Stomach (tissue), 9 donors: ENCODE data around the gene GOT1. TPM values are rescaled to one million over a fixed set of nuclear protein-coding genes. Genes with fewer than 3 reads are reported as not detected.

Source experiments
- DNase-seq, 2 donors: peaks; one replicate each; pipeline versions ENCODE4 v3.0.0 to v3.0.0-alpha.2; 2013 to 2019
- H3K27ac ChIP-seq, 5 donors: fragments of 200-600 bp in 4 of 5; sonication (generic) in 4 of 5; one replicate each; pipeline ENCODE4 v1.5.1; 2013 to 2019; ENCODE audit warnings: mild to moderate bottlenecking in 1 of 5, moderate library complexity in 1 of 5
- H3K27me3 ChIP-seq, 3 donors: fragments of 200-600 bp; sonication (generic); one replicate each; pipeline ENCODE4 v1.5.1; 2017 to 2019; ENCODE audit warnings: mixed run types in 1 of 3
- H3K36me3 ChIP-seq, 4 donors: fragments of 200-600 bp; sonication (generic); 1 replicate in 3 of 4; 2 replicates in 1 of 4; pipeline ENCODE4 v1.5.1; 2016 to 2019
- H3K4me1 ChIP-seq, 4 donors: fragments of 200-600 bp; sonication (generic); one replicate each; pipeline ENCODE4 v1.5.1; 2016 to 2019
- H3K4me3 ChIP-seq, 4 donors: fragments of 200-600 bp; sonication (generic) in 3 of 4; one replicate each; pipeline ENCODE4 v1.5.1; 2016 to 2019; ENCODE audit warnings: mild to moderate bottlenecking in 1 of 4
- H3K9me3 ChIP-seq, 4 donors: fragments of 200-600 bp; sonication (generic); one replicate each; pipeline ENCODE4 v1.5.1; 2016 to 2019
- EP300 ChIP-seq: sonication (generic); formaldehyde crosslinking; IDR thresholded peaks from one replicate; pipeline ENCODE4 v1.6.1; 2017; ENCODE audit warnings: antibody characterized with exemption
- POLR2A ChIP-seq, 4 donors: fragments of 450-650 bp; IDR thresholded peaks; one replicate each; pipeline ENCODE4 v1.6.1; 2016; ENCODE audit warnings: antibody characterized with exemption in 4 of 4, control low read depth in 2 of 4, mild to moderate bottlenecking in 1 of 4, moderate library complexity in 1 of 4
- POLR2AphosphoS5 ChIP-seq, 3 donors: sonication (generic); formaldehyde crosslinking; IDR thresholded peaks; one replicate each; pipeline ENCODE4 v1.6.1; 2016; ENCODE audit warnings: antibody characterized with exemption in 3 of 3
- WGBS, 5 donors: extraction: QIAGEN DNeasy Blood & Tissue Kit in 3 of 5; methylation state at CpG; one replicate each; pipeline versions ENCODE4 v1.1.5 to v1.1.7; 2013 to 2018; 5-methylcytosine and 5-hydroxymethylcytosine counted together
- intact Hi-C: fragments of 100-400 bp; cut with DNase I; formaldehyde crosslinking; loops from one replicate; pipeline ENCODE4 v1.15.1; 2023; ENCODE audit warnings: low total_unique reads
- polyA plus RNA-seq, 3 donors: library from polyadenylated mRNA; stranded (reverse); fragments of 200-250 nt; gene quantifications; one replicate each; pipeline ENCODE4 v1.2.3, GENCODE V29; 2013
- total RNA-seq, 5 donors: library from RNA; depleted of rRNA; stranded (reverse); fragments of >200 nt; gene quantifications; one replicate each; pipeline versions ENCODE4 v1.1.0 to v1.2.3, GENCODE V29; 2014 to 2016
- TF ChIP-seq, protein P1 (sequence below), 7 experiments: fragments of 450-650 bp in 4 of 7; fragments of 200-600 bp in 3 of 7; sonication (generic) in 3 of 7; IDR thresholded peaks; one replicate each; pipeline ENCODE4 v1.5.1; 2016 to 2019; ENCODE audit warnings: antibody characterized with exemption in 7 of 7, control low read depth in 2 of 7, mild to moderate bottlenecking in 1 of 7
- donor health status: healthy with polysubstance abuse.
- donor health status: Bipolar disorder and iron deficiency.
- donor health status: healthy.

GOT1 gene
- total and polyA plus RNA-seq, 8 donors, result 25.5 to 131 (median 39.5) TPM

DNA sequence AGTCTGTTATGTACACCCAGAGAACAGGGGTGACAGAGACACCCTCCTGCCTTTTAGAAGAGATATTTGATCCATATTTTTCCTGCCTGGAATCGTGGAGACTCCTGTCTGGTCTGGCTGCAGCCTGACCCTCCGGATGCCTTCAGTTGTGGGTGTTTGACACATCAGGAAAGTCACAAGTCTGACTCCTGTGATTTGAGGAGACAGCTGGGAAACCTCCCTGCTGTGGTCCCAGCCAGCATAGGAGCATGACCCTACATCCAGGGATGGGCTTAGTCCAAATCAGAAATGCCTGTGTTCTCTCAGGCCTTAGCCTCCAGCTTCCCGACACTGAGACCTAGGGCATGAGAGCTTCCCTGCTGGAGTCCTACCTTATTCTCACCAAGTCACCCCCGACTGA is 43.4 kb downstream of the GOT1 start:
- no peak overlapping the region for H3K27ac ChIP-seq
- H3K4me1 ChIP-seq, result peaks cover 0 to 10% (median under 1%) of the 10 kb centered on the region in 4 donors
- TF ChIP-seq EP300, result no peak
- no peaks in the 10 kb centered on the region for H3K9me3 ChIP-seq
- WGBS, 5 donors, result 66 to 82% (median 76%) methylated on average over 4 of the region's 4 CpGs
- no peak for DNase-seq
- H3K27me3 ChIP-seq, result peaks cover 0 to 4% (median 0%) of the 10 kb centered on the region in 3 donors
- intact Hi-C loops, result no loop called here
- no peak overlapping the region for H3K4me3 ChIP-seq
- no peaks in the 10 kb centered on the region for H3K36me3 ChIP-seq

DNA sequence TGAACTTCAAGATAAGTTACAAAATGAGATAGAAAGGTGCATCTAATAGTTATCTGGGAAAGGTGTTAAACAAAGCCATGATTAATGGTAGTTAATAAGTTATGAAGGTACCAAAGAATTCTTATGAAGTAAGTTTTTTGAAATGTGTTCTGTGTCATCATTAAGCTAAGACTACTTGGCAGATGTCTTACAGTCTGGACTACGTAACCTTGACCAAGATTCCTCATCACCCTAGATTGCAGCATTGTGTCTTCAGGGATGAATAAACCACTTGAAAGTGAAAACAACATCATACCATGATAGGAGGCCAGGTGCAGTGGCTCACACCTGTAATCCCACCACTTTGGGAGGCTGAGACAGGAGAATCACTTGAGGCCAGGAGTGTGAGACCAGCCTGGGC is 48.2 kb downstream of the GOT1 start:
- H3K27me3 ChIP-seq, result peaks cover 0 to 4% (median 0%) of the 10 kb centered on the region in 3 donors
- no peak for DNase-seq
- H3K4me3 ChIP-seq, result no peak overlapping the region
- no peaks in the 10 kb centered on the region for H3K4me1 ChIP-seq
- intact Hi-C loops, result no loop called here
- no peak overlapping the region for H3K27ac ChIP-seq
- no peaks in the 10 kb centered on the region for H3K9me3 ChIP-seq
- no peaks in the 10 kb centered on the region for H3K36me3 ChIP-seq
- 72 to 86% (median 78%) methylated on average over 1 of the region's 1 CpG for WGBS, 5 donors
- TF ChIP-seq, protein P1, sequence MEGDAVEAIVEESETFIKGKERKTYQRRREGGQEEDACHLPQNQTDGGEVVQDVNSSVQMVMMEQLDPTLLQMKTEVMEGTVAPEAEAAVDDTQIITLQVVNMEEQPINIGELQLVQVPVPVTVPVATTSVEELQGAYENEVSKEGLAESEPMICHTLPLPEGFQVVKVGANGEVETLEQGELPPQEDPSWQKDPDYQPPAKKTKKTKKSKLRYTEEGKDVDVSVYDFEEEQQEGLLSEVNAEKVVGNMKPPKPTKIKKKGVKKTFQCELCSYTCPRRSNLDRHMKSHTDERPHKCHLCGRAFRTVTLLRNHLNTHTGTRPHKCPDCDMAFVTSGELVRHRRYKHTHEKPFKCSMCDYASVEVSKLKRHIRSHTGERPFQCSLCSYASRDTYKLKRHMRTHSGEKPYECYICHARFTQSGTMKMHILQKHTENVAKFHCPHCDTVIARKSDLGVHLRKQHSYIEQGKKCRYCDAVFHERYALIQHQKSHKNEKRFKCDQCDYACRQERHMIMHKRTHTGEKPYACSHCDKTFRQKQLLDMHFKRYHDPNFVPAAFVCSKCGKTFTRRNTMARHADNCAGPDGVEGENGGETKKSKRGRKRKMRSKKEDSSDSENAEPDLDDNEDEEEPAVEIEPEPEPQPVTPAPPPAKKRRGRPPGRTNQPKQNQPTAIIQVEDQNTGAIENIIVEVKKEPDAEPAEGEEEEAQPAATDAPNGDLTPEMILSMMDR (IDR thresholded peaks at IDR 0.05), result no peak
- TF ChIP-seq EP300 (no peak), POLR2AphosphoS5 (IDR thresholded peaks at IDR 0.05) (no peak), POLR2A (IDR thresholded peaks at IDR 0.05) (no peak)

DNA sequence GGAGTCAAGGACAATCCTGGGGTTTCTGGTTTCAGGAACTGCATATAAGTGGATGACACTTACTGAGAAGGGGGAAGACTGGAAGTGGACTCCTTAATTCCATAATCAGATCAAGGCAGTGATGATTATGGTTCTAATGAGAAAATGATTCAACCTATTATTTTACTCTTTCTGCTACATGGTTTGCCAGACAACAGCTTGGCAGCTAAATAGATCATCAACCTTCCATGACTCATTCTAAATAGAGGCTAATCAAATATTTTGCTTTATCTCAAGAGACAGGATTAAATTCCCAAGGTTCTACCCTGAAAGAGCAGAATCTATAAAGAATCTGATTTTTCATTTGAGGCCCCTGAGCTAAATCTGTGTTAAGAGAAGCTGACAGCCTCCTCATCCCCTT is 55.0 kb downstream of the GOT1 start:
- Histone ChIP-seq H3K4me1 (peaks cover 0 to 7% (median 0%) of the 10 kb centered on the region in 4 donors), H3K27me3 (no peaks in the 10 kb centered on the region), H3K4me3 (no peak overlapping the region), H3K27ac (no peak overlapping the region), H3K9me3 (no peaks in the 10 kb centered on the region), H3K36me3 (no peaks in the 10 kb centered on the region)
- TF ChIP-seq POLR2A (IDR thresholded peaks at IDR 0.05) (no peak), POLR2AphosphoS5 (IDR thresholded peaks at IDR 0.05) (no peak), EP300 (no peak)
- TF ChIP-seq, protein P1 (IDR thresholded peaks at IDR 0.05), result no peak
- DNase-seq, result no peak
- intact Hi-C loops, result no loop called here

DNA sequence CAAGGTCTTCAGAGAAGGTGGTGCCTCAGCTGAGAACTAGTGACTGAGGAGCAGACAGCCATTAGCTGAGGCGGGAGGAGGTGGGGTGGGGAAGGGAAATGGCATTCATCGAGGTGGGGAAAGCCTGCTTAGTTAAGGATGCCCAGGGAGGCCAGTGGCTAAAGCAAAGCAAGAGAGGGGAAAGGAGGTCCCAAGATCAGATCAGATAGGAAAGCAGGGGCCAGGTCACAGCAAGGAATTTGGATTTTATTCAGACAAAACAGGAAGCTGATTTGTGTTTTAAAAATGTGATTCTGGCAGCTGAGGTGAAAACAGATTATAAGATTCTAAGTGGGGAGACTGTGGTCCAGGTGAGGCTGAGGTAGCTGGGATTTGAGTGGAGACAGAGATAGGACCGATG is 55.5 kb downstream of the GOT1 start:
- H3K27ac ChIP-seq, result no peak overlapping the region
- 61 to 70% (median 67%) methylated on average over 3 of the region's 3 CpGs for WGBS, 5 donors
- no peaks in the 10 kb centered on the region for H3K9me3 ChIP-seq
- H3K4me1 ChIP-seq, result peaks cover 0 to 7% (median 0%) of the 10 kb centered on the region in 4 donors
- no peaks in the 10 kb centered on the region for H3K27me3 ChIP-seq
- no peaks in the 10 kb centered on the region for H3K36me3 ChIP-seq
- intact Hi-C loops, result no loop called here
- no peak overlapping the region for H3K4me3 ChIP-seq
- TF ChIP-seq POLR2AphosphoS5 (IDR thresholded peaks at IDR 0.05) (no peak), POLR2A (IDR thresholded peaks at IDR 0.05) (no peak), EP300 (no peak)
- TF ChIP-seq, protein P1 (IDR thresholded peaks at IDR 0.05), result no peak
- no peak for DNase-seq

DNA sequence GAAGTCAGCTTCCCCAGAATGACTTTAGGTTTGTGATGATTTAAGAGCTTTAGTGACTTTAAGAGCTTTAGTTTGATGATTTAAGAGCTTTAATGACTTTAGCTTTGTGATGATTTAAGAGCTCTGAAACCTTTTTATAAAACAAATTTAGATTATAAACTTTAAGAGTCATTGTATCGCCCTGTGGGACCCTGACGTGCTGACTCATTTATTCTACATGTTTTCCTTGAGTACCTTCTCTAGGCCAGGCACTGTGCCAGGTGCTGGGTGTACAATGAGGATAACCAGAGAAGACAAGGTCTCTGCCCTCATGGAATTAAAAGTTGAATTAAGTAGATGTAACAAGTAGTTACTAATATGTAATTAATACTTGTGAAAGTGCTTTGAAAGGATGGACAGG is 55.9 kb downstream of the GOT1 start:
- Histone ChIP-seq H3K9me3 (no peaks in the 10 kb centered on the region), H3K4me3 (no peak overlapping the region), H3K36me3 (no peaks in the 10 kb centered on the region), H3K4me1 (peaks cover 0 to 7% (median 0%) of the 10 kb centered on the region in 4 donors), H3K27ac (no peak overlapping the region), H3K27me3 (no peaks in the 10 kb centered on the region)
- TF ChIP-seq POLR2A (IDR thresholded peaks at IDR 0.05) (no peak), EP300 (no peak), POLR2AphosphoS5 (IDR thresholded peaks at IDR 0.05) (no peak)
- TF ChIP-seq, protein P1 (IDR thresholded peaks at IDR 0.05), result no peak
- WGBS, 5 donors, result 40 to 54% (median 44%) methylated on average over 2 of the region's 2 CpGs
- intact Hi-C loops, result no loop called here
- no peak for DNase-seq
